Subcutaneous abdominal adipose tissue (tissue), 5 donors: Measurements from ENCODE around the gene ZNF260.
"Not testable (repeated sequence)": the region's sequence is repeated elsewhere in the genome, so short reads cannot be mapped to it uniquely, and the experiment has no call there.

Experiments used
- H3K27ac ChIP-seq: one replicate; pipeline ENCODE4 v1.7.0; 2013; ENCODE audit warnings: low read depth, mild to moderate bottlenecking, inconsistent platforms, low read length, moderate library complexity
- H3K27me3 ChIP-seq, 5 donors: one replicate each; pipeline ENCODE4 v1.7.0; 2013; ENCODE audit warnings: low read length in 5 of 5, inconsistent platforms in 1 of 5; ENCODE audit not compliant: control insufficient read depth in 5 of 5, insufficient read depth in 4 of 5
- H3K36me3 ChIP-seq, 5 donors: one replicate each; pipeline ENCODE4 v1.7.0; 2013; ENCODE audit warnings: low read length in 5 of 5; ENCODE audit not compliant: control insufficient read depth in 5 of 5, insufficient read depth in 5 of 5
- H3K4me1 ChIP-seq, 5 donors: one replicate each; pipeline ENCODE4 v1.7.0; 2013; ENCODE audit warnings: low read length in 5 of 5, mild to moderate bottlenecking in 3 of 5, moderate library complexity in 1 of 5; ENCODE audit not compliant: control insufficient read depth in 5 of 5, insufficient read depth in 5 of 5
- H3K4me3 ChIP-seq, 5 donors: one replicate each; pipeline ENCODE4 v1.7.0; 2013; ENCODE audit warnings: low read length in 5 of 5, low read depth in 1 of 5
- H3K9ac ChIP-seq, 5 donors: one replicate each; pipeline ENCODE4 v1.7.0; 2013; ENCODE audit warnings: low read length in 5 of 5, mild to moderate bottlenecking in 4 of 5, moderate library complexity in 3 of 5
- H3K9me3 ChIP-seq, 5 donors: one replicate each; pipeline ENCODE4 v1.7.0; 2013; ENCODE audit warnings: low read length in 5 of 5; ENCODE audit not compliant: control insufficient read depth in 5 of 5
- donor health status: healthy.
- donor health status: healthy.
- donor health status: healthy.
- donor health status: healthy.
- donor health status: healthy.

The ZNF260 gene

DNA sequence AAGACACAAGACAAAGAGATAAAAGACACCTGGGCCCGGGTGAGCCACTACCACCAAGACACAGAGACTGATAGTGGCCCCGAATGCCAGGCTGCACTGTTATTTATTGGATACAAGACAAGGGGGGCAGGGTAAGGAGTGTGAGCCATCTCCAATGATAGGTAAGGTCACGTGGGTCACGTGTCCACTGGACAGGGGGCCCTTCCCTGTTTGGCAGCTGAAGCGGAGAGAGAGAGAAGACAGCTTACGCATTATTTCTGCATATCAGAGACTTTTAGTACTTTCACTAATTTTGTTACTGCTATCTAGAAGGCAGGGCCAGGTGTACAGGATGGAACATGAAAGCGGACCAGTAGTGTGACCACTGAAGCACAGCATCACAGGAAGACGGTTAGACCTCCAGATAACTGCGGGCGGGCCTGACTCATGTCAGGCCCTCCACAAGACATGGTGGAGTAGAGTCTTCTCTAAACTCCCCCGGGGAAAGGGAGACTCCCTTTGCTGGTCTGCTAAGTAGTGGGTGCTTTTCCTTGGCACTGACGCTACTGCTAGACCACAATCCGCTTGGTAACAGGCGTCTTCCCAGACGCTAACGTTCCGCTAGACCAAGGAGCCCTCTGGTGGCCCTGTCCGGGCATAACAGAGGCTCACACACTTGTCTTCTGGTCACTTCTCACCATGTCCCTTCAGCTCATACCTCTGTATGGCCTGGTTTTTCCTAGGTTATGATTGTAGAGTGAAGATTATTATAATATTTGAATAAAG is 35.2 kb downstream of the ZNF260 start:
- Histone ChIP-seq H3K4me1 (peaks cover 2 to 21% (median 18%) of the 10 kb centered on the region in 5 donors), H3K9me3 (peaks cover 0 to 14% (median 11%) of the 10 kb centered on the region in 5 donors)
- not testable (repeated sequence) for H3K4me3 ChIP-seq, H3K27ac ChIP-seq, H3K27me3 ChIP-seq, H3K9ac ChIP-seq, H3K36me3 ChIP-seq

DNA sequence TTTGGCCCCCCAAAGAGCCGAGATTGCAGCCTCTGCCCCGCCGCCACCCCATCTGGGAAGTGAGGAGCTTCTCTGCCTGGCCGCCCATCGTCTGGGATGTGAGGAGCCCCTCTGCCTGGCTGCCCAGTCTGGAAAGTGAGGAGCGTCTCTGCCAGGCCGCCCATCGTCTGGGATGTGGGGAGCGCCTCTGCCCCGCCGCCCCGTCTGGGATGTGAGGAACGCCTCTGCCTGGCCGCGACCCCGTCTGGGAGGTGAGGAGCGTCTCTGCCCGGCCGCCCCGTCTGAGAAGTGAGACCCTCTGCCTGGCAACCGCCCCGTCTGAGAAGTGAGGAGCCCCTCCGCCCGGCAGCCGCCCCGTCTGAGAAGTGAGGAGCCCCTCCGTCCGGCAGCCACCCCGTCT is 37.2 kb downstream of the ZNF260 start:
- not testable (repeated sequence) for H3K4me3 ChIP-seq, H3K27me3 ChIP-seq, H3K9me3 ChIP-seq, H3K27ac ChIP-seq, H3K36me3 ChIP-seq, H3K9ac ChIP-seq
- H3K4me1 ChIP-seq = peaks cover 2 to 21% (median 18%) of the 10 kb centered on the region in 5 donors

DNA sequence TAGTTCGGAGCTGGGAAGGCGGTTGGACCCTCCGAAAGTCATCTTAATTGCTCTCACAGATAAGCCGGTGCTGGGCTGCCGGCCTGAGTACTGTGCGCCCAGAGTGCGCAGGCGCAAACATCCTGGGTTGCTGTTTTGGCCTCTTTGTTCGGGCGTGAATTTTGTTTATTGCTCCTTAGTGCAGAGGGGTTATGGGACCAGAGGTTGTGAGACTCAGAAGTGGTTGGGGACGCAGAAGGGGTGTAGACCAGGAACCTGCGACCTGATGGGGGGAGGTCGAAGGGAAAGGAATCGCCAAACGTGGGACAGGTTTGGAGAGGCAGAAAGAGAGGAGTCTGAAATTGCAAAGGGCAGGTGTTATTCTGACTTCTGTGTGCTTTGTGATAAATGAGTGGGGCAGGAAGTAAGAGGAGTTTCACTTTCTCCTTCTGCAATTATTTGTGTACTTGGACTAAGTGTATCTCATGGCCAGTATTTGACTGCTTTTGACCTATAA is 38.1 kb downstream of the ZNF260 start:
- Histone ChIP-seq H3K9ac (peak overlapping the region; percentile 91 to 100 (median 98)), H3K4me3 (peak overlapping the region; percentile 98 to 100 (median 99)), H3K27me3 (no peaks in the 10 kb centered on the region), H3K4me1 (peaks cover 2 to 21% (median 18%) of the 10 kb centered on the region in 5 donors), H3K9me3 (peaks cover 0 to 4% (median 0%) of the 10 kb centered on the region in 5 donors), H3K36me3 (no peaks in the 10 kb centered on the region), H3K27ac (peak overlapping the region; percentile 96)

DNA sequence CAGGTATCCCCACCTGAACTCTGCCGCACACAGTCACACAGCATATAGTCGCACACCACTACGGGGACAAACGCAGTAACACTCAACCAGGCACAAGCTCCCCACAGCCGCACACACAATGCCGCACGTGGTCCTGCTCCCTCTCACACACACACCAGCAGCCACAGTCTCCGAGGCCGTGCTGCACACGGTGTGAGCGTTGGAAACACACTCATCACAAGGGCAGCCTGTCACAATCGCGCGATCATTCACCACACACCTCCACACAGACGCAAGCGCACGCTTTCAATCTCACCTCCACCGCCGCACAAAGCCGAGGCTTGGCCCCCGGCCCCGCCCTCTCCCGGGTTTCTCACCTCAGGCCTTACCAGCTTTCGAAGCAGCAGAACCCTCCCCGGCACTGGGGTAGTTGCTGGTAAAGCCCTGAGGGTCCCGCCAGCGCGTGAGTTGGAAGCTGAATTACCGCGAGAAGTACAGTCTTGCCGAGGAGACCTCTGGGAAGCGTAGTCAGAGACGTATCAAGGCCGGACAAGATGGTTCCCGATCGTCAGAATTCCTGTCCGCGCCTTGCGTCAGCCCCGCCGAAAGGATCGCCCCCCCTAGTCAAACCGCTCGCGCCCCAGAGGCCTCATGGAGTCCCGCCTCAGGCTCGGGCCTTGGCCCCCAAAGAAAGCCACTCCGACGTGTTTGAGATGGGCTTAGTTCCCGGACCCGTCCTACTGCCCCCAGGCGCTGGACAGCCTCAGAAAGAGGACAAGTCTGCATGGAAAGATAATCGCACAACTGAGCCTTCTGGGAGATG is 38.8 kb downstream of the ZNF260 start, which contains the start of gene ZNF566:
TSS of gene ZNF566 (minus strand) at position 444 of the 802 bp plus-strand sequence. CDS start 13,004 bp downstream, outside the sequence.
- H3K27ac ChIP-seq = peak within 1 kb of the TSS; percentile 96
- H3K9ac ChIP-seq = peak within 1 kb of the TSS; percentile 91 to 100 (median 98)
- H3K9me3 ChIP-seq = peaks cover 0 to 4% (median 0%) of the 10 kb centered on the region in 5 donors
- H3K27me3 ChIP-seq = no peaks in the 10 kb centered on the region
- peaks cover 2 to 21% (median 18%) of the 10 kb centered on the region in 5 donors for H3K4me1 ChIP-seq
- H3K36me3 ChIP-seq = no peaks in the 10 kb centered on the region
- H3K4me3 ChIP-seq = peak within 1 kb of the TSS; percentile 98 to 100 (median 99)

DNA sequence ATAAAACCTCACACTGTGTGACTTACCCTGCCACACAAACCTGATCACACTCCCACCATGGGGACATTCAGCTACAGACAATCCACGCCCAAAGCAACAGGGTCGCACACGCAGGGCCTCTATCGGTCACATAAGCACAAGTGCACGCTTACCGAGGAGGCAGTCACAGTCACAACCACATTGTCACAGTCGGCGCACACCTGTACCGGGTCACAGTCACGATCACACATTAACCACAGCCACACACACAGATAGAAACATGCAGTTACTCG is 39.3 kb downstream of the ZNF260 start:
- Histone ChIP-seq H3K27ac (peak overlapping the region; percentile 96), H3K9me3 (peaks cover 0 to 4% (median 0%) of the 10 kb centered on the region in 5 donors), H3K4me1 (peaks cover 2 to 21% (median 18%) of the 10 kb centered on the region in 5 donors), H3K27me3 (no peaks in the 10 kb centered on the region), H3K4me3 (peak overlapping the region; percentile 98 to 100 (median 99)), H3K9ac (peak overlapping the region; percentile 91 to 100 (median 98)), H3K36me3 (no peaks in the 10 kb centered on the region)

DNA sequence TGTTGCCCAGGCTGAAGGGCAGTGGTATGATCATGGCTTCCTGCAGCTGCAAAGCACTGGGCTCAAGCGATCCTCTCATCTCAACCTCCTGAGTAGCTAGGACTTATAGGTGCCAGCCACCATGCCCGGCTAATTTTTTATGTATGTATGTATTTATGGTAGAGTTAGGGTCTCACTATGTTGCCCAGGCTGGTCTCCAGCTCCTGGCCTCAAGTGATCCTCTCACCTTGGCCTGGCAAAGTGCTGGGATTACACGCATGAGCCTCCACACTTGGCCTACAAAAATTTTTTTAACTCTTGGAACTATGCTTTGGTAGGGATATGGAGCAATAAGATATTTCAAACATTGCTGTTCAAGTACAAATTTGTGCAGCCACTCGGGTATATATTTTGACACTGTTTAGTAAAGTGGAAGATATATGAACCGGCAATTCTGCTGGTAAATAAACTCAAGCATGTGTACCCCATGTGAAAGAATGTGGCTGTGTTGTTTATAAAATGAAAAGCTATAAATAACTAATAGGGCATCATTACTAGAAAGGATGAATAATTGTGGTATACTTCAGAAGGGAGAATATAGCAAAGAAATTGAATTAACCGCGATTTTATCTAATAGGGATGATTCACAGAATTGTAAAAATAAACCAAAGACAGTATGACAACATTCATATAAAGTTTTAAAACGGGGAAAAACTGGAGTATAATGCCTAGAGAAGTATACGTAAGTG is 39.8 kb downstream of the ZNF260 start:
- Histone ChIP-seq H3K4me3 (peak overlapping the region; percentile 98 to 100 (median 99)), H3K27me3 (no peaks in the 10 kb centered on the region), H3K9me3 (peaks cover 0 to 4% (median 0%) of the 10 kb centered on the region in 5 donors), H3K9ac (peak overlapping the region; percentile 91 to 100 (median 98)), H3K36me3 (no peaks in the 10 kb centered on the region), H3K27ac (peak overlapping the region; percentile 96), H3K4me1 (peaks cover 2 to 21% (median 18%) of the 10 kb centered on the region in 5 donors)

DNA sequence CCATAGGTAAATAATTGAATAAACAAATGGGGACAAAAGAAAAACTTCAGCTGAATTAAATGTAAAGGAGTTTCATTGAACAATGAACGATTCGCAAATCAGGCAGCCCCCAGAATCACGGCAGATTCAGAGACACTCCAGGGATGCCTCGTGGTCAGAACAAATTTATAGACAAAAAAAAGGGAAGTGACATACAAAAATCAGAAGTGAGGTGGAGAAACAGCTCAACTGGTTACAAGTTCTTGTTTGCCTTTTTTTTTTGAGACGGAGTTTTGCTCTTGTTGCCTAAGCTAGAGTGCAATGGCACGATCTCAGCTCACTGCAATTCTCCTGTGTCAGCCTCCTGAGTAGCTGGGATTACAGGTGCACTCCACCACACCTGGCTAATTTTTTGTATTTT is 44.4 kb downstream of the ZNF260 start:
- H3K27ac ChIP-seq = no peak overlapping the region
- peaks cover 0 to 9% (median 7%) of the 10 kb centered on the region in 5 donors for H3K4me1 ChIP-seq
- H3K9me3 ChIP-seq = peaks cover 0 to 1% (median 0%) of the 10 kb centered on the region in 5 donors
- peaks cover 0 to 4% (median 0%) of the 10 kb centered on the region in 5 donors for H3K36me3 ChIP-seq
- H3K9ac ChIP-seq = no peak overlapping the region
- no peaks in the 10 kb centered on the region for H3K27me3 ChIP-seq
- H3K4me3 ChIP-seq = no peak overlapping the region

DNA sequence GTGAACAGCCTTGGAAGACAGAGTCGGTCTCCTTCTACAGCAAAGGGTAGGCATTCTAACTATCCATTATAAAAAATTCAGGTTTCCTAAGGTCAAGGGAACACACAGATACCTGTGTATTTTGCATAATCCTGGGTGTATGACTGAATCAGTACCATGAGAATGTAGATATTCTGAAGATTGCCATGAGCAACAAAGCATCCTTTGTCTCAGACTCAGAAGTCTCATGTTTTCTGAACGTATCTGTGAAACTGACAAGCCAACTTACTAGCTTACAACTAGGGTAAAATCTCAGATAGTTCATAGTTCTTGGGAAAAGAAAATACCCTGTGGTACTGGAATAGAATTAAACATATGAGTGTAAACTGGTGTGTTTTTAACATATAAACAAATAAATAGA is 45.2 kb downstream of the ZNF260 start:
- H3K27ac ChIP-seq = no peak overlapping the region
- no peaks in the 10 kb centered on the region for H3K27me3 ChIP-seq
- H3K4me1 ChIP-seq = peaks cover 0 to 1% (median 0%) of the 10 kb centered on the region in 5 donors
- peaks cover 0 to 3% (median 0%) of the 10 kb centered on the region in 5 donors for H3K9me3 ChIP-seq
- no peak overlapping the region for H3K4me3 ChIP-seq
- H3K36me3 ChIP-seq = peaks cover 0 to 5% (median 3%) of the 10 kb centered on the region in 5 donors
- no peak overlapping the region for H3K9ac ChIP-seq
